A673 (cell line): ENCODE measurements around the gene FRAS1. TPM values are rescaled to one million over a fixed set of nuclear protein-coding genes. Genes with fewer than 3 reads are reported as not detected.

ENCODE experiments used
- BruUV-seq: library from RNA; stranded (reverse); fragments of 400-500 nt; replicated peaks from 2 replicates; lab custom pipeline; 2021; lab: Mats Ljungman, UMichigan
- CTCF ChIA-PET: fragments of 300-600 bp; sonication (Branson Sonifier 250); formaldehyde crosslinking; loops from one replicate; lab custom pipeline; 2022; ENCODE audit warnings: antibody characterized with exemption; lab: Charles Lee
- POLR2A ChIA-PET: fragments of 300-600 bp; sonication (Branson Sonifier 250); formaldehyde crosslinking; loops from one replicate; lab custom pipeline; 2022; ENCODE audit warnings: antibody characterized with exemption; ENCODE audit not compliant: low non-redundant PET; lab: Charles Lee
- DNase-seq: peaks from one replicate; pipeline ENCODE4 v3.0.0-alpha.2; 2015; ENCODE audit warnings: low spot score
- H3K27ac ChIP-seq: fragments of 200-600 bp; sonication (generic); 2 replicates; pipeline ENCODE4 v1.5.1; 2016; ENCODE audit warnings: mixed run types, low read depth, mild to moderate bottlenecking, mixed read lengths, antibody characterized with exemption, low read length; ENCODE audit not compliant: poor library complexity, severe bottlenecking
- H3K27me3 ChIP-seq: fragments of 200-600 bp; sonication (generic); replicated peaks from 2 replicates; pipeline ENCODE4 v1.6.1; 2017; ENCODE audit warnings: mixed run types, low read depth, mild to moderate bottlenecking, mixed read lengths, antibody characterized with exemption, low read length; ENCODE audit not compliant: insufficient read depth, poor library complexity
- H3K36me3 ChIP-seq: fragments of 200-600 bp; sonication (generic); 2 replicates; pipeline ENCODE4 v1.6.1; 2016; ENCODE audit warnings: mixed run types, mild to moderate bottlenecking, mixed read lengths, antibody characterized with exemption, low read length; ENCODE audit not compliant: insufficient read depth, poor library complexity, severe bottlenecking
- H3K4me1 ChIP-seq: fragments of 200-600 bp; sonication (generic); 2 replicates; pipeline ENCODE4 v1.6.1; 2017; ENCODE audit warnings: mixed run types, mild to moderate bottlenecking, mixed read lengths, antibody characterized with exemption, low read length; ENCODE audit not compliant: insufficient read depth, poor library complexity, severe bottlenecking
- H3K4me3 ChIP-seq: fragments of 200-600 bp; sonication (generic); 2 replicates; pipeline ENCODE4 v1.5.1; 2016; ENCODE audit warnings: low read depth, mixed run types, mild to moderate bottlenecking, mixed read lengths, low read length; ENCODE audit not compliant: poor library complexity, severe bottlenecking
- H3K9me3 ChIP-seq: fragments of 200-600 bp; sonication (generic); 2 replicates; pipeline ENCODE4 v1.6.1; 2016; ENCODE audit warnings: mixed run types, low read depth, mild to moderate bottlenecking, mixed read lengths, antibody characterized with exemption, low read length; ENCODE audit not compliant: poor library complexity, severe bottlenecking
- CTCF ChIP-seq: fragments of 300-800, 200-600 bp; sonication (generic); conservative IDR thresholded peaks from 2 replicates; pipeline ENCODE4 v1.5.1; 2017; ENCODE audit warnings: low read depth, mild to moderate bottlenecking, antibody characterized with exemption, low read length, moderate library complexity, mixed read lengths
- EZH2 ChIP-seq: fragments of 200-600 bp; sonication (generic); IDR thresholded peaks from 2 replicates; pipeline ENCODE4 v1.6.1; 2017; ENCODE audit warnings: borderline replicate concordance, low read depth, mild to moderate bottlenecking, mixed read lengths, antibody characterized with exemption, low read length; ENCODE audit not compliant: poor library complexity, severe bottlenecking
- intact Hi-C: fragments of 100-400 bp; cut with micrococcal nuclease; formaldehyde crosslinking; loops from one replicate; pipeline ENCODE4 v1.10.0; 2022; ENCODE audit not compliant: unreplicated experiment
- total RNA-seq: library from RNA; stranded (reverse); gene quantifications from 2 replicates; pipeline ENCODE4 v1.2.3, GENCODE V29; 2021

FRAS1 gene
- total RNA-seq, 1 experiment from 2014 or later, result 0.06 TPM

- POLR2A ChIA-PET, result no interaction called here
Measured at GRCh38 chr4:78418406-78418805, 361.3 kb downstream of the FRAS1 start.

GRCh38 chr4:78423790-78424189 lies 366.7 kb downstream of the FRAS1 start:
- no TSS peak for BruUV-seq
- H3K4me1 ChIP-seq, result no peaks in the 10 kb centered on the region
- H3K9me3 ChIP-seq, result no peaks in the 10 kb centered on the region
- no peaks in the 10 kb centered on the region for H3K27me3 ChIP-seq
- POLR2A ChIA-PET, result no interaction called here
- CTCF ChIA-PET, result no interaction called here
- TF ChIP-seq CTCF (no peak), EZH2 (no peak)
- H3K27ac ChIP-seq, result no peak overlapping the region
- DNase-seq, result no peak
- intact Hi-C loops, result no loop called here
- no peak overlapping the region for H3K4me3 ChIP-seq
- no peaks in the 10 kb centered on the region for H3K36me3 ChIP-seq

More at GRCh38 chr4:78418406-78418805, 361.3 kb downstream of the FRAS1 start:
- no peaks in the 10 kb centered on the region for H3K36me3 ChIP-seq
- TF ChIP-seq EZH2 (no peak), CTCF (no peak)
- intact Hi-C loops, result no loop called here
- H3K4me3 ChIP-seq, result no peak overlapping the region
- DNase-seq, result no peak
- no peaks in the 10 kb centered on the region for H3K27me3 ChIP-seq
- BruUV-seq, result no TSS peak
- no peaks in the 10 kb centered on the region for H3K4me1 ChIP-seq
- no peak overlapping the region for H3K27ac ChIP-seq
- CTCF ChIA-PET, result no interaction called here
- H3K9me3 ChIP-seq, result no peaks in the 10 kb centered on the region

- Histone ChIP-seq H3K4me1 (no peaks in the 10 kb centered on the region), H3K36me3 (no peaks in the 10 kb centered on the region), H3K4me3 (no peak overlapping the region), H3K27ac (no peak overlapping the region), H3K9me3 (no peaks in the 10 kb centered on the region), H3K27me3 (no peaks in the 10 kb centered on the region)
- ChIA-PET CTCF (no interaction called here), POLR2A (no interaction called here)
- no TSS peak for BruUV-seq
- no peak for TF ChIP-seq CTCF
- TF ChIP-seq EZH2, result no peak
- no peak for DNase-seq
- intact Hi-C loops, result no loop called here
Measured at GRCh38 chr4:78424461-78424860, 367.3 kb downstream of the FRAS1 start.
